Stimulated activated CD8-positive, alpha-beta memory T cell treated with anti-CD3 and anti-CD28 coated beads, Interleukin-15, amount 100 ng/mL, for 1 hour (primary cell): ENCODE results near the gene DOK6.
"Not testable (repeated sequence)": the region's sequence is repeated elsewhere in the genome, so short reads cannot be mapped to it uniquely, and the experiment has no call there.

Source experiments
- DNase-seq: peaks from one replicate; pipeline ENCODE4 v3.0.0-alpha.2; 2020; ENCODE audit warnings: low read depth

The DOK6 gene

GRCh38 chr18:69814861-69815385 is 414.2 kb downstream of the DOK6 start:
- DNase-seq, result no peak

- DNase-seq, result no peak
These were observed 416.8 kb downstream of the DOK6 start for GRCh38 chr18:69817335-69817940.

- no peak for DNase-seq
These were observed 418.8 kb downstream of the DOK6 start for GRCh38 chr18:69819460-69819859.

- no peak for DNase-seq
These were observed 419.9 kb downstream of the DOK6 start for GRCh38 chr18:69820538-69820937.

- no peak for DNase-seq
These were observed 429.5 kb downstream of the DOK6 start for GRCh38 chr18:69830189-69830588.

GRCh38 chr18:69834980-69835379 is 434.3 kb downstream of the DOK6 start:
- not testable (repeated sequence) for DNase-seq

- no peak for DNase-seq
These were observed 437.3 kb downstream of the DOK6 start for GRCh38 chr18:69838003-69838402.

- no peak for DNase-seq
These were observed 438.1 kb downstream of the DOK6 start for GRCh38 chr18:69838620-69839411.

GRCh38 chr18:69839497-69839896 is 438.8 kb downstream of the DOK6 start:
- DNase-seq, result no peak

- DNase-seq, result no peak
These were observed 439.3 kb downstream of the DOK6 start for GRCh38 chr18:69840001-69840400.

- no peak for DNase-seq
These were observed 439.8 kb downstream of the DOK6 start for GRCh38 chr18:69840445-69840844.

GRCh38 chr18:69841117-69841516 is 440.4 kb downstream of the DOK6 start:
- DNase-seq, result no peak

- no peak for DNase-seq
These were observed 442.3 kb downstream of the DOK6 start for GRCh38 chr18:69843015-69843414.

- DNase-seq, result no peak
These were observed 444.0 kb downstream of the DOK6 start for GRCh38 chr18:69844656-69845055.

GRCh38 chr18:69845593-69846506 is 445.2 kb downstream of the DOK6 start:
- DNase-seq, result no peak

- no peak for DNase-seq
These were observed 452.4 kb downstream of the DOK6 start for GRCh38 chr18:69853051-69853450.

- DNase-seq, result no peak
These were observed 453.8 kb downstream of the DOK6 start for GRCh38 chr18:69854455-69854854.

- no peak for DNase-seq
These were observed 458.2 kb downstream of the DOK6 start for GRCh38 chr18:69858897-69859296.

- not testable (repeated sequence) for DNase-seq
These were observed 464.1 kb downstream of the DOK6 start for GRCh38 chr18:69864802-69865201.

- DNase-seq, result no peak
These were observed 465.1 kb downstream of the DOK6 start for GRCh38 chr18:69865776-69866175.

GRCh38 chr18:69866212-69866611 is 465.5 kb downstream of the DOK6 start:
- no peak for DNase-seq

- no peak for DNase-seq
These were observed 470.0 kb downstream of the DOK6 start for GRCh38 chr18:69870736-69871135.
